Measurements from ENCODE around the gene UFSP1. TPM values are rescaled to one million over a fixed set of nuclear protein-coding genes. Genes with fewer than 3 reads are reported as not detected.

The UFSP1 gene
- total and polyA plus RNA-seq, 2 of the 13 experiments (the other 11 are each of a cell fraction or from before 2014, with no cell fraction given): 0.65 to 3.3 TPM

- TF ChIP-seq ZNF281 (CRISPR knock-in tag; IDR thresholded peaks at IDR 0.05; ENCODE audit: borderline replicate concordance) (no peak), ZSCAN25 (CRISPR knock-in tag; IDR thresholded peaks at IDR 0.05) (peak; percentile 96), STAT6 (CRISPR knock-in tag; IDR thresholded peaks at IDR 0.05; ENCODE audit: borderline replicate concordance) (no peak), CREB3 (CRISPR knock-in tag; IDR thresholded peaks at IDR 0.05) (peak; percentile 84), SRSF9 (IDR thresholded peaks at IDR 0.05; ENCODE audit: borderline replicate concordance, insufficient read depth, low read depth, low read length, poor library complexity, severe bottlenecking) (no peak), DMAP1 (CRISPR knock-in tag; IDR thresholded peaks at IDR 0.05) (peak; percentile 90), REPIN1 (CRISPR knock-in tag; IDR thresholded peaks at IDR 0.05; ENCODE audit: borderline replicate concordance, low read depth) (0 out of 2 replicates have a peak, but pooled peaks have one; percentile 56), AKNA (CRISPR knock-in tag; IDR thresholded peaks at IDR 0.05; ENCODE audit: borderline replicate concordance) (no peak), ZNF709 (CRISPR knock-in tag; IDR thresholded peaks at IDR 0.05) (peak; percentile 88), ZSCAN12 (CRISPR knock-in tag; IDR thresholded peaks at IDR 0.05) (peak; percentile 81; the same call in 1 of the 2 replicates), FOXM1 (CRISPR knock-in tag; IDR thresholded peaks at IDR 0.05) (peak; percentile 90), RNF219 (CRISPR knock-in tag; IDR thresholded peaks at IDR 0.05) (no peak; the same call in 1 of the 2 replicates), TP53 (CRISPR knock-in tag; conservative IDR thresholded peaks at IDR 0.05) (no peak), NFE2L1 (CRISPR knock-in tag; IDR thresholded peaks at IDR 0.05; ENCODE audit: borderline replicate concordance) (no peak; the same call in 1 of the 2 replicates)
These were observed at the start of gene UFSP1 (continued) for GRCh38 chr7:100888988-100889750.

Measured in HepG2 (cell line).